ENCODE measurements around the gene POLR2E. TPM values are rescaled to one million over a fixed set of nuclear protein-coding genes. Genes with fewer than 3 reads are reported as not detected.

POLR2E gene
- total and polyA plus RNA-seq, 9 of the 15 experiments (the other 6 are each of a cell fraction or from before 2014, with no cell fraction given): 3.4 to 413 (median 244) TPM

DNA sequence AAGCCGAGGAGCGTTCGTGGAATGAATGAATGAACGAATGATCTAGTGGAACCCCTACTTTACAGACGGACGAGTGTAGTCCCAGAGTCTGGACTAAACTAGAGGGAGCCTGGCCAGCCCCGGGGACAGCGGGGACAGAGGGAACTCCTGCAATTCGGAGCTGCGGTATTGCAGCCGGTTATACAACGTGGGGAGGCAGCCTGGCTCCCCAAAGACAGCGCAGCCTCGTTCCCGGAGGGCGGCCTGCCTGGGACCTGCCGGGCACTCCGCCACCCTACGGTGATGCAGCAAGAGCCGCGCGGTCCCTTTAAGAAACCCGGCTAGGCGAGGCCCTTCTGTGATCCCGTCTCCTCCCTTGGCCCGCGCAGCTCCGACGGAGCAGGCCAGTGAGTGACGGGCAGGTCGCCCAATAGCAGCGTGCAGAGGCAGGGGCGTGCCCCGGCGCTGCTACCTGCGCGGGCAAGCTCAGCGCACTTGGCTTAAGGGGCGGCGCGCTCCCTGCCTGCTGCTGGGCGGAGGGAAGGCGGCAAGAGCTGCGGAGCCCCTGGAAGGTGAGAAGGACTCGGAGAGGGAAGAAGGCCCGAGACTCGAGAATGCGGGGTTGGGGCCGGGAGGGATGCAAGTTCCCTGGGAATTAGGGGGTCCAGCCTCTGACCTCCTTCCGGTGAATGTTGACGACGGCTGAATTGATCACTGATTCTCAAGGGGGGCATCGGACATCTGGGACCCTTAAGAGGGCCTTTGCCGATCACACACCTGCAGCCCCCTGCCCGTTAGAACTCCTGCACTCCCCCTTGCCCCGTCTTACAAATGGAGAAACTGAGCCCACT is 55.3 kb downstream of the POLR2E start, which contains the start of gene ABCA7 (continued):
- TF ChIP-seq, protein P1, sequence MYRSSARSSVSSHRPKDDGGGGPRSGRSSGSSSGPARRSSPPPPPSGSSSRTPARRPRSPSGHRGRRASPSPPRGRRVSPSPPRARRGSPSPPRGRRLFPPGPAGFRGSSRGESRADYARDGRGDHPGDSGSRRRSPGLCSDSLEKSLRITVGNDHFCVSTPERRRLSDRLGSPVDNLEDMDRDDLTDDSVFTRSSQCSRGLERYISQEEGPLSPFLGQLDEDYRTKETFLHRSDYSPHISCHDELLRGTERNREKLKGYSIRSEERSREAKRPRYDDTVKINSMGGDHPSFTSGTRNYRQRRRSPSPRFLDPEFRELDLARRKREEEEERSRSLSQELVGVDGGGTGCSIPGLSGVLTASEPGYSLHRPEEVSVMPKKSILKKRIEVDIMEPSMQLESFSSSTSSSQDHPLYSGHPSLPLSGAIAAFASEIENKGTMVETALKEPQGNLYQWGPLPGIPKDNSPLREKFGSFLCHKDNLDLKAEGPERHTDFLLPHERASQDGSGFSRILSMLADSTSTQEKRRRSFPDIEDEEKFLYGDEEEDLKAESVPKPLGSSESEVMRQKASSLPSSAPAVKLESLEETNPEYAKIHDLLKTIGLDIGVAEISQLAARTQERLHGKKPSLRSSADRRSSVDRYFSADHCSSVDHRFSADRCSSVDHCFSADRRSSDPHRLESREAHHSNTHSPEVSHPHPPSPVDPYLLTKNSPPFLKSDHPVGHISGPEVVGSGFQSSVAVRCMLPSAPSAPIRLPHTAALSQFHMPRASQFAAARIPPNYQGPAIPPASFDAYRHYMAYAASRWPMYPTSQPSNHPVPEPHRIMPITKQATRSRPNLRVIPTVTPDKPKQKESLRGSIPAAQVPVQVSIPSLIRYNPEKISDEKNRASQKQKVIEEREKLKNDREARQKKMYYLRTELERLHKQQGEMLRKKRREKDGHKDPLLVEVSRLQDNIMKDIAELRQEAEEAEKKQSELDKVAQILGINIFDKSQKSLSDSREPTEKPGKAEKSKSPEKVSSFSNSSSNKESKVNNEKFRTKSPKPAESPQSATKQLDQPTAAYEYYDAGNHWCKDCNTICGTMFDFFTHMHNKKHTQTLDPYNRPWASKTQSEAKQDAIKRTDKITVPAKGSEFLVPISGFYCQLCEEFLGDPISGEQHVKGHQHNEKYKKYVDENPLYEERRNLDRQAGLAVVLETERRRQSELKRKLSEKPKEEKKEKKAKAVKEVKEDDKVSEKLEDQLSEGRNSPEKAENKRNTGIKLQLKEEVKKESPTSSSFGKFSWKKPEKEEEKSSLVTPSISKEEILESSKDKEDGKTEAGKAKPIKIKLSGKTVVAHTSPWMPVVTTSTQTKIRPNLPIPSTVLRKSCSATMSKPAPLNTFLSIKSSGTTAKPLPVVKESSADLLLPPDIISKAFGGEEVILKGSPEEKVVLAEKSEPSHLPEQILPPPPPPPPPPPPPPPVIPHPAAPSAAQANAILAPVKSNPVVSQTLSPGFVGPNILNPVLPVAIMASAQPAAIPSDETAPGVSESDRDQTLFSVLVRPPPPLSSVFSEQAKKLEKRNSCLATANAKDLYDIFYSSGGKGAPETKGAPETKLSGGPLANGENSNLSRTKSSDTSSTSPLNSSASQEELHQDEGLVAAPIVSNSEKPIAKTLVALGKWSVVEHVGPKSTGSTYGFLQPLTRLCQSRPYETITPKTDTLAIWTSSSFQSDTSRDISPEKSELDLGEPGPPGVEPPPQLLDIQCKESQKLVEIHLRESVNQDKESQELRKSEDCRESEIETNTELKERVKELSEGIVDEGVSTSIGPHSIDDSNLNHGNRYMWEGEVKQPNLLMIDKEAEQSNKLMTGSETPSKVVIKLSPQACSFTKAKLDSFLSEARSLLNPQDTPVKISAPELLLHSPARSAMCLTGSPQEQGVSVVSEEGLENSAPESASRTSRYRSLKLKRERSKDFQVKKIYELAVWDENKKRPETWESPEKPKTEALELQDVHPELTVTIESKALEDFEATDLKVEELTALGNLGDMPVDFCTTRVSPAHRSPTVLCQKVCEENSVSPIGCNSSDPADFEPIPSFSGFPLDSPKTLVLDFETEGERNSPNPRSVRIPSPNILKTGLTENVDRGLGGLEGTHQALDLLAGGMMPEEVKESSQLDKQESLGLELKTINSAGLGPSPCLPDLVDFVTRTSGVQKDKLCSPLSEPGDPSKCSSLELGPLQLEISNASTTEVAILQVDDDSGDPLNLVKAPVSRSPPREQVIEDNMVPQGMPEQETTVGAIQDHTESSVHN (IDR thresholded peaks at IDR 0.05; ENCODE audit: borderline replicate concordance in 1 of 2, low read depth in 1 of 2): no peak
- no peak for TF ChIP-seq EP400 (IDR thresholded peaks at IDR 0.05)
- TF ChIP-seq NEUROD1 (IDR thresholded peaks at IDR 0.05; ENCODE audit: borderline replicate concordance, low read depth, low read length, partially characterized antibody): peak; percentile 87
- no peak; the same call in 1 of the 2 replicates for TF ChIP-seq PML (IDR thresholded peaks at IDR 0.05; ENCODE audit: low read length)
- no peak for TF ChIP-seq ZNF830 (CRISPR knock-in tag; IDR thresholded peaks at IDR 0.05)
- TF ChIP-seq GATA2 (CRISPR knock-in tag; IDR thresholded peaks at IDR 0.05): no peak
- TF ChIP-seq SMAD2 (IDR thresholded peaks at IDR 0.05; ENCODE audit: low read depth, low read length): no peak
- no peak for TF ChIP-seq YBX1 (IDR thresholded peaks at IDR 0.05)
- peak; percentile 62; the same call in 1 of the 2 replicates for TF ChIP-seq ZEB2 (IDR thresholded peaks at IDR 0.05)
- no peak for TF ChIP-seq CCAR2 (IDR thresholded peaks at IDR 0.05; ENCODE audit: low read depth, low read length)
- peak; percentile 90 for TF ChIP-seq NFYB (IDR thresholded peaks at IDR 0.05; ENCODE audit: extremely low read depth, insufficient read length)
- no peak for TF ChIP-seq SAP30 (IDR thresholded peaks at IDR 0.05; ENCODE audit: borderline replicate concordance, insufficient read depth, low read depth, low read length, poor library complexity, severe bottlenecking)
- 0 out of 2 replicates have a peak, but pooled peaks have one; percentile 8 for TF ChIP-seq ZBED1 (IDR thresholded peaks at IDR 0.05)
- TF ChIP-seq, protein P2, sequence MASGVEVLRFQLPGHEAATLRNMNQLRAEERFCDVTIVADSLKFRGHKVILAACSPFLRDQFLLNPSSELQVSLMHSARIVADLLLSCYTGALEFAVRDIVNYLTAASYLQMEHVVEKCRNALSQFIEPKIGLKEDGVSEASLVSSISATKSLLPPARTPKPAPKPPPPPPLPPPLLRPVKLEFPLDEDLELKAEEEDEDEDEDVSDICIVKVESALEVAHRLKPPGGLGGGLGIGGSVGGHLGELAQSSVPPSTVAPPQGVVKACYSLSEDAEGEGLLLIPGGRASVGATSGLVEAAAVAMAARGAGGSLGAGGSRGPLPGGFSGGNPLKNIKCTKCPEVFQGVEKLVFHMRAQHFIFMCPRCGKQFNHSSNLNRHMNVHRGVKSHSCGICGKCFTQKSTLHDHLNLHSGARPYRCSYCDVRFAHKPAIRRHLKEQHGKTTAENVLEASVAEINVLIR (CRISPR knock-in tag; IDR thresholded peaks at IDR 0.05): peak; percentile 29; the same call in 1 of the 2 replicates
- TF ChIP-seq SIN3A (IDR thresholded peaks at IDR 0.05; ENCODE audit: borderline replicate concordance in 2 of 2, control insufficient read depth in 1 of 2, low read depth in 2 of 2, low read length in 2 of 2): peak; percentile 12 to 32; a peak in 1 of 4 replicates
- TF ChIP-seq SUPT5H (IDR thresholded peaks at IDR 0.05): peak; percentile 42; the same call in 1 of the 2 replicates
- peak; percentile 76 for TF ChIP-seq RBFOX2 (IDR thresholded peaks at IDR 0.05; ENCODE audit: low read depth, low read length)
- TF ChIP-seq CTBP1 (IDR thresholded peaks at IDR 0.05; ENCODE audit: borderline replicate concordance): peak; percentile 94

Data from K562 (cell line).